Measurements from ENCODE around the gene MEI4. TPM values are rescaled to one million over a fixed set of nuclear protein-coding genes. Genes with fewer than 3 reads are reported as not detected.
A peak's percentile ranks its signal among the peaks of the same experiment; 100 is the strongest.

MEI4 gene
- total and polyA plus RNA-seq, 11 donors: 0.11 to 0.71 (median 0.33) TPM; not detected in 1

GRCh38 chr6:77619114-77619513 lies 33.7 kb upstream of the MEI4 start:
- 64 to 74% (median 71%) methylated on average over 2 of the region's 2 CpGs for WGBS, 4 donors

GRCh38 chr6:77620278-77620882 lies 32.5 kb upstream of the MEI4 start:
- 65 to 81% (median 72%) methylated on average over 1 of the region's 1 CpG for WGBS, 4 donors
- H3K4me3 ChIP-seq: no peak overlapping the region
- TF ChIP-seq CTCF (IDR thresholded peaks at IDR 0.05) (peak in 3 of 12 donors; percentile 11 to 26 (median 21)), POLR2A (IDR thresholded peaks at IDR 0.05) (no peak)
- peaks cover 0 to 23% (median 5%) of the 10 kb centered on the region in 12 donors for H3K9me3 ChIP-seq
- intact Hi-C loops (cut with DNase I): no loop called here
- ATAC-seq (no peak), DNase-seq (no peak)
- H3K27ac ChIP-seq: no peak overlapping the region
- no peaks in the 10 kb centered on the region for H3K27me3 ChIP-seq
- no peaks in the 10 kb centered on the region for H3K4me1 ChIP-seq
- no peaks in the 10 kb centered on the region for H3K36me3 ChIP-seq

More at GRCh38 chr6:77619114-77619513, 33.7 kb upstream of the MEI4 start:
- Histone ChIP-seq H3K9me3 (peaks cover 0 to 23% (median 5%) of the 10 kb centered on the region in 12 donors), H3K27me3 (no peaks in the 10 kb centered on the region), H3K36me3 (no peaks in the 10 kb centered on the region), H3K4me1 (no peaks in the 10 kb centered on the region), H3K4me3 (no peak overlapping the region), H3K27ac (no peak overlapping the region)
- DNase-seq (no peak), ATAC-seq (no peak)
- intact Hi-C loops (cut with DNase I): no loop called here
- TF ChIP-seq CTCF (IDR thresholded peaks at IDR 0.05) (no peak), POLR2A (IDR thresholded peaks at IDR 0.05) (no peak)

- 83 to 88% (median 85%) methylated on average over 5 of the region's 5 CpGs for WGBS, 4 donors
- no peaks in the 10 kb centered on the region for H3K36me3 ChIP-seq
- no peak overlapping the region for H3K27ac ChIP-seq
- DNase-seq: no peak
- no peak overlapping the region for H3K4me3 ChIP-seq
- no peak for TF ChIP-seq CTCF (IDR thresholded peaks at IDR 0.05)
- H3K9me3 ChIP-seq: peaks cover 0 to 5% (median 0%) of the 10 kb centered on the region in 12 donors
- intact Hi-C loops (cut with DNase I): no loop called here
- H3K4me1 ChIP-seq: no peaks in the 10 kb centered on the region
- H3K27me3 ChIP-seq: no peaks in the 10 kb centered on the region
- ATAC-seq: no peak
These were observed 28.3 kb upstream of the MEI4 start for GRCh38 chr6:77624515-77624914.

- Histone ChIP-seq H3K9me3 (peaks cover 0 to 5% (median 0%) of the 10 kb centered on the region in 12 donors), H3K27ac (no peak overlapping the region), H3K4me1 (no peaks in the 10 kb centered on the region), H3K27me3 (no peaks in the 10 kb centered on the region), H3K4me3 (no peak overlapping the region), H3K36me3 (no peaks in the 10 kb centered on the region)
- intact Hi-C loops (cut with DNase I): no loop called here
- WGBS, 4 donors: 76 to 93% (median 84%) methylated on average over 1 of the region's 1 CpG
- TF ChIP-seq POLR2A (IDR thresholded peaks at IDR 0.05): no peak
- no peak for TF ChIP-seq CTCF (IDR thresholded peaks at IDR 0.05)
- DNase-seq (no peak), ATAC-seq (no peak)
These were observed 26.4 kb upstream of the MEI4 start for GRCh38 chr6:77626426-77626825.

Data from heart left ventricle (tissue), 16 donors.